Right renal pelvis (tissue), 4 donors: ENCODE measurements around the gene MAPK8IP1. TPM values are rescaled to one million over a fixed set of nuclear protein-coding genes. Genes with fewer than 3 reads are reported as not detected.

Experiments
- DNase-seq, 4 donors: peaks; one replicate each; pipeline ENCODE4 v3.0.0-alpha.2; 2013; ENCODE audit warnings: low read depth in 4 of 4, low spot score in 3 of 4, missing footprints in 1 of 4
- polyA plus RNA-seq, 4 donors: library from polyadenylated mRNA; unstranded; fragments of 120-200 nt; gene quantifications; one replicate each; pipeline ENCODE4 v1.2.1, GENCODE V29; 2013; ENCODE audit not compliant: insufficient read length in 4 of 4

MAPK8IP1 gene
- polyA plus RNA-seq, 4 donors = 9.3 to 14.4 (median 11.7) TPM

GRCh38 chr11:45934580-45935318, 49.3 kb downstream of the MAPK8IP1 start:
- DNase-seq = no peak

- DNase-seq = no peak
Measured at GRCh38 chr11:45935349-45936064, 50.1 kb downstream of the MAPK8IP1 start.

- DNase-seq = no peak
Measured at GRCh38 chr11:45936511-45937054, 51.1 kb downstream of the MAPK8IP1 start.

- DNase-seq = no peak
Measured at GRCh38 chr11:45937916-45938315, 52.5 kb downstream of the MAPK8IP1 start.

GRCh38 chr11:45939836-45940235, 54.4 kb downstream of the MAPK8IP1 start:
- no peak for DNase-seq

GRCh38 chr11:45941285-45941684, 55.8 kb downstream of the MAPK8IP1 start:
- DNase-seq = no peak

- DNase-seq = no peak
Measured at GRCh38 chr11:45942381-45942780, 56.9 kb downstream of the MAPK8IP1 start.

GRCh38 chr11:45945397-45945999, 60.0 kb downstream of the MAPK8IP1 start:
- no peak for DNase-seq

GRCh38 chr11:45947885-45948284, 62.4 kb downstream of the MAPK8IP1 start:
- DNase-seq = no peak

- no peak for DNase-seq
Measured at GRCh38 chr11:45948356-45948755, 62.9 kb downstream of the MAPK8IP1 start.

GRCh38 chr11:45949992-45950407, 64.5 kb downstream of the MAPK8IP1 start:
- no peak for DNase-seq

Other genes starting within 250 kb of the MAPK8IP1 start
- gene CHST1, start 220.0 kb upstream of the MAPK8IP1 start, polyA plus RNA-seq = 10 to 100 TPM in 1 of 4 donors, 1 to 10 TPM in 3; 6.4 to 13.4 (median 8.0) TPM
- gene SLC35C1, start 80.5 kb upstream of the MAPK8IP1 start, polyA plus RNA-seq = 1 to 10 TPM; 7.4 to 9.5 (median 8.5) TPM
- gene CRY2, start 38.2 kb upstream of the MAPK8IP1 start, polyA plus RNA-seq = 10 to 100 TPM; 26.5 to 30.4 (median 29.1) TPM
- under 1 TPM in 3 of 4 donors, not detected in 1; 0.45 to 0.55 (median 0.55) TPM for gene FREY1, start 21.6 kb downstream of the MAPK8IP1 start, polyA plus RNA-seq
- 10 to 100 TPM; 16.0 to 23.8 (median 16.3) TPM for gene PEX16, start 32.2 kb downstream of the MAPK8IP1 start, polyA plus RNA-seq
- gene LARGE2, start 37.0 kb downstream of the MAPK8IP1 start, polyA plus RNA-seq = 10 to 100 TPM; 21.0 to 25.6 (median 22.8) TPM
- gene PHF21A, start 235.8 kb downstream of the MAPK8IP1 start, polyA plus RNA-seq = 10 to 100 TPM; 41.5 to 52.2 (median 49.9) TPM